Hepatocyte (in vitro differentiated cells): Measurements from ENCODE around the gene GHR. TPM values are rescaled to one million over a fixed set of nuclear protein-coding genes. Genes with fewer than 3 reads are reported as not detected.

Experiments used
- DNase-seq: peaks from one replicate; pipeline ENCODE4 v3.0.0-alpha.2; 2016; ENCODE audit warnings: low spot score
- H2AFZ ChIP-seq: fragments of 200-600 bp; sonication (generic); 2 replicates; pipeline ENCODE4 v1.6.0; 2016; ENCODE audit warnings: antibody characterized with exemption, mild to moderate bottlenecking
- H3K27ac ChIP-seq: fragments of 200-600 bp; sonication (generic); 2 replicates; pipeline ENCODE4 v1.5.1; 2016; ENCODE audit warnings: mild to moderate bottlenecking
- H3K27me3 ChIP-seq: fragments of 200-600 bp; sonication (generic); 2 replicates; pipeline ENCODE4 v1.6.1; 2016
- H3K36me3 ChIP-seq: fragments of 200-600 bp; sonication (generic); replicated peaks from 2 replicates; pipeline ENCODE4 v1.5.1; 2016; ENCODE audit warnings: low read depth; ENCODE audit not compliant: insufficient read depth
- H3K4me1 ChIP-seq: fragments of 200-600 bp; sonication (generic); 2 replicates; pipeline ENCODE4 v1.5.1; 2016; ENCODE audit warnings: mild to moderate bottlenecking, moderate library complexity; ENCODE audit not compliant: insufficient read depth
- H3K4me2 ChIP-seq: fragments of 200-600 bp; sonication (generic); 2 replicates; pipeline ENCODE4 v1.6.0; 2016
- H3K4me3 ChIP-seq: fragments of 200-600 bp; sonication (generic); 2 replicates; pipeline ENCODE4 v1.5.1; 2016; ENCODE audit warnings: mild to moderate bottlenecking
- H3K79me2 ChIP-seq: fragments of 200-600 bp; sonication (generic); 2 replicates; pipeline ENCODE4 v1.6.0; 2017; ENCODE audit warnings: mild to moderate bottlenecking
- H3K9me2 ChIP-seq: fragments of 200-600 bp; sonication (generic); replicated peaks from 2 replicates; pipeline ENCODE4 v1.6.0; 2017; ENCODE audit warnings: mild to moderate bottlenecking; ENCODE audit not compliant: insufficient read depth
- H3K9me3 ChIP-seq: fragments of 200-600 bp; sonication (generic); 2 replicates; pipeline ENCODE4 v1.5.1; 2016; ENCODE audit warnings: low read depth, mild to moderate bottlenecking
- H4K20me1 ChIP-seq: fragments of 200-600 bp; sonication (generic); 2 replicates; pipeline ENCODE4 v1.6.0; 2016; ENCODE audit warnings: mild to moderate bottlenecking; ENCODE audit not compliant: insufficient read depth, poor library complexity, severe bottlenecking
- EZH2 ChIP-seq: fragments of 200-600 bp; sonication (generic); IDR thresholded peaks from 2 replicates; pipeline ENCODE4 v1.6.1; 2016; ENCODE audit warnings: antibody characterized with exemption, mild to moderate bottlenecking, borderline replicate concordance
- EZH2phosphoT487 ChIP-seq: fragments of 200-600 bp; sonication (generic); IDR thresholded peaks from one replicate; pipeline ENCODE4 v1.6.1; 2018; ENCODE audit warnings: antibody characterized with exemption, mild to moderate bottlenecking, low read depth, moderate library complexity; ENCODE audit not compliant: unreplicated experiment, severe bottlenecking
- WGBS: methylation state at CpG from one replicate; pipeline ENCODE4 v1.1.6; 2016; ENCODE audit warnings: low lambda C conversion rate; ENCODE audit errors: missing lambda C conversion rate; 5-methylcytosine and 5-hydroxymethylcytosine counted together
- polyA plus RNA-seq: library from polyadenylated mRNA; unstranded; fragments of >200 nt; fragmentation: Nextera tagmentation; extraction: Ambion mirVana; gene quantifications from 2 replicates; pipeline ENCODE4 v1.2.1, GENCODE V29; 2016
- total RNA-seq: library from RNA; depleted of rRNA; stranded (reverse); fragments of >200 nt; gene quantifications from 2 replicates; pipeline ENCODE4 v1.2.3, GENCODE V29; 2014
- TF ChIP-seq, protein P1 (sequence below): fragments of 200-600 bp; sonication (generic); IDR thresholded peaks from 2 replicates; pipeline ENCODE4 v1.5.1; 2016; ENCODE audit warnings: antibody characterized with exemption, mild to moderate bottlenecking; ENCODE audit not compliant: poor library complexity

Gene GHR
- total and polyA plus RNA-seq, 2 experiments from 2014 or later: 14.4 to 24.3 TPM

GRCh38 chr5:42648036-42648435 is 224.8 kb downstream of the GHR start:
- no peak for TF ChIP-seq EZH2
- TF ChIP-seq, protein P1, sequence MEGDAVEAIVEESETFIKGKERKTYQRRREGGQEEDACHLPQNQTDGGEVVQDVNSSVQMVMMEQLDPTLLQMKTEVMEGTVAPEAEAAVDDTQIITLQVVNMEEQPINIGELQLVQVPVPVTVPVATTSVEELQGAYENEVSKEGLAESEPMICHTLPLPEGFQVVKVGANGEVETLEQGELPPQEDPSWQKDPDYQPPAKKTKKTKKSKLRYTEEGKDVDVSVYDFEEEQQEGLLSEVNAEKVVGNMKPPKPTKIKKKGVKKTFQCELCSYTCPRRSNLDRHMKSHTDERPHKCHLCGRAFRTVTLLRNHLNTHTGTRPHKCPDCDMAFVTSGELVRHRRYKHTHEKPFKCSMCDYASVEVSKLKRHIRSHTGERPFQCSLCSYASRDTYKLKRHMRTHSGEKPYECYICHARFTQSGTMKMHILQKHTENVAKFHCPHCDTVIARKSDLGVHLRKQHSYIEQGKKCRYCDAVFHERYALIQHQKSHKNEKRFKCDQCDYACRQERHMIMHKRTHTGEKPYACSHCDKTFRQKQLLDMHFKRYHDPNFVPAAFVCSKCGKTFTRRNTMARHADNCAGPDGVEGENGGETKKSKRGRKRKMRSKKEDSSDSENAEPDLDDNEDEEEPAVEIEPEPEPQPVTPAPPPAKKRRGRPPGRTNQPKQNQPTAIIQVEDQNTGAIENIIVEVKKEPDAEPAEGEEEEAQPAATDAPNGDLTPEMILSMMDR: no peak
- TF ChIP-seq EZH2phosphoT487: no peak
- H3K27me3 ChIP-seq: no peaks in the 10 kb centered on the region
- H2AFZ ChIP-seq: no peak overlapping the region
- no peaks in the 10 kb centered on the region for H3K9me2 ChIP-seq
- H3K4me2 ChIP-seq: no peak overlapping the region
- no peaks in the 10 kb centered on the region for H3K79me2 ChIP-seq
- DNase-seq: no peak
- no peaks in the 10 kb centered on the region for H4K20me1 ChIP-seq
- H3K27ac ChIP-seq: no peak overlapping the region
- no peaks in the 10 kb centered on the region for H3K9me3 ChIP-seq
- 77% methylated on average over 3 of the region's 3 CpGs for WGBS
- H3K4me1 ChIP-seq: no peaks in the 10 kb centered on the region
- H3K36me3 ChIP-seq: no peaks in the 10 kb centered on the region
- H3K4me3 ChIP-seq: no peak overlapping the region

DNA sequence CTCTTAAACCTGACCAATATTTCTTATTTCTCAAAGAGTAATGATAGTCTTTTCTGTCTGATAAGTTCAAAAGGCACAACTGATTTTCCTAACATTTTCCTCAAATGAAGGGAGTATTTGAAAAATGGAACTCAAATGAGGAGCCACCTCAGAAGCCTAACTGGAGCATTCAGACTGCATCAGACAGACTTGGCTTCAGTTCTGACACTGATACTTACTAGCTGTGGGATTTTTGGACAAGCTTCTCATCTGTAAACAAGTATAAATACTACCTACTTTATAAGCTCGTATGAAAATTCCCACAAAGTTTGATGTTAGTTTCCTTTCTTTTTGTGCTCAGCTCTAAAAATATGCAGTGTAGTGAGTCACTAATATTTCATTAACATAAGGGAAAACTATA is 225.7 kb downstream of the GHR start:
- TF ChIP-seq, protein P1: no peak
- no peak for TF ChIP-seq EZH2phosphoT487
- TF ChIP-seq EZH2: no peak

DNA sequence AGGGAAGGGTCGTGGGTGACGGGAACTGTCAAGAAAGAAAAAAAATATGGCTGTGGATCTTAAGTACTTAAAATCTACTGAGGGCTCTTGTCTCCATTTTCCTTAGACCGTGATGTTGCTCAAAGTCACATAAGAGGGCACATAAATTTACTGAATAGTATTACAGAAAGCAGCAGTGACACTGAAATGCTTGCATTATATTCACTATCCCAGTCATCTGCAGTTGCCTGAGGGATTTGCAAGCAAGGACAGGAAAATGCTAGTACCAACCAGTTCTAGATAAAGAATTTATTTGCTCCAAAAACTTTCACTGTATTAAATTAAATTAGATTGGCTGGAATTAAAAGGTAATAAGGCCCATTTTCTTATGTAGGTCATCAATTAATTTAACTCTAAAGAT is 226.8 kb downstream of the GHR start:
- Histone ChIP-seq H4K20me1 (no peaks in the 10 kb centered on the region), H3K9me2 (no peaks in the 10 kb centered on the region), H3K36me3 (no peaks in the 10 kb centered on the region), H3K79me2 (no peaks in the 10 kb centered on the region), H3K27me3 (no peaks in the 10 kb centered on the region), H2AFZ (no peak overlapping the region), H3K27ac (no peak overlapping the region), H3K4me3 (no peak overlapping the region), H3K9me3 (no peaks in the 10 kb centered on the region), H3K4me2 (no peak overlapping the region), H3K4me1 (no peaks in the 10 kb centered on the region)
- no peak for DNase-seq
- WGBS: 89% methylated on average over 3 of the region's 3 CpGs
- TF ChIP-seq, protein P1: no peak
- TF ChIP-seq EZH2phosphoT487: no peak
- TF ChIP-seq EZH2: no peak

More for the DNA sequence above, 225.7 kb downstream of the GHR start:
- no peaks in the 10 kb centered on the region for H3K27me3 ChIP-seq
- H3K27ac ChIP-seq: no peak overlapping the region
- no peak for DNase-seq
- no peaks in the 10 kb centered on the region for H4K20me1 ChIP-seq
- no peaks in the 10 kb centered on the region for H3K79me2 ChIP-seq
- no peak overlapping the region for H2AFZ ChIP-seq
- no peaks in the 10 kb centered on the region for H3K36me3 ChIP-seq
- H3K9me3 ChIP-seq: no peaks in the 10 kb centered on the region
- H3K4me1 ChIP-seq: no peaks in the 10 kb centered on the region
- WGBS: 51% methylated on average over 1 of the region's 1 CpG
- H3K4me3 ChIP-seq: no peak overlapping the region
- no peak overlapping the region for H3K4me2 ChIP-seq
- H3K9me2 ChIP-seq: no peaks in the 10 kb centered on the region

GRCh38 chr5:42653705-42654104 is 230.5 kb downstream of the GHR start:
- Histone ChIP-seq H3K27ac (no peak overlapping the region), H3K79me2 (no peaks in the 10 kb centered on the region), H3K9me2 (no peaks in the 10 kb centered on the region), H3K4me2 (no peak overlapping the region), H3K36me3 (no peaks in the 10 kb centered on the region), H3K9me3 (no peaks in the 10 kb centered on the region), H3K27me3 (no peaks in the 10 kb centered on the region), H4K20me1 (no peaks in the 10 kb centered on the region), H2AFZ (no peak overlapping the region), H3K4me1 (peaks cover 8% of the 10 kb centered on the region), H3K4me3 (no peak overlapping the region)
- 87% methylated on average over 2 of the region's 2 CpGs for WGBS
- DNase-seq: no peak
- TF ChIP-seq EZH2phosphoT487 (no peak), EZH2 (no peak)
